Right ventricle myocardium inferior (tissue), 1 donor: ENCODE data around the gene DGKI. TPM values are rescaled to one million over a fixed set of nuclear protein-coding genes. Genes with fewer than 3 reads are reported as not detected.

ENCODE experiments used
- ATAC-seq: fragments of 200-7000 bp; cut with Tn5 transposase; one replicate; pipeline ENCODE4 v1.9.1; 2020; ENCODE audit warnings: mild to moderate bottlenecking, moderate library complexity
- DNase-seq: peaks from one replicate; pipeline ENCODE4 v3.0.0; 2021; ENCODE audit errors: missing footprints
- intact Hi-C: fragments of 100-400 bp; cut with DNase I; formaldehyde crosslinking; loops from one replicate; pipeline ENCODE4 v1.11.0; 2022
- total RNA-seq: library from RNA; stranded (reverse); fragmentation: NEBNext Ultra II Directional; extraction: Animal tissue kit (Norgen Biotek cat#: 25700); gene quantifications from one replicate; pipeline ENCODE4 v1.2.1, GENCODE V29; 2021
- donor health status: DM: no; HTN: yes; CAD: no; lungs with severe emphysema.

DGKI gene
- total RNA-seq, 1 donor from 2014 or later: 1.4 TPM

GRCh38 chr7:137652721-137653120 is 194.1 kb downstream of the DGKI start:
- no peak for ATAC-seq
- intact Hi-C loops: no loop called here
- DNase-seq: no peak

GRCh38 chr7:137647905-137648565 is 198.7 kb downstream of the DGKI start:
- ATAC-seq (no peak), DNase-seq (no peak)
- intact Hi-C loops: no loop called here

- DNase-seq: no peak
- no peak for ATAC-seq
- intact Hi-C loops: no loop called here
Observed at GRCh38 chr7:137642472-137642871, 204.3 kb downstream of the DGKI start.

- ATAC-seq (no peak), DNase-seq (no peak)
- intact Hi-C loops: no loop called here
Observed at GRCh38 chr7:137642031-137642430, 204.7 kb downstream of the DGKI start.

GRCh38 chr7:137636376-137636775 is 210.4 kb downstream of the DGKI start:
- DNase-seq: no peak
- ATAC-seq: no peak
- intact Hi-C loops: no loop called here

GRCh38 chr7:137635874-137636273 is 210.9 kb downstream of the DGKI start:
- no peak for DNase-seq
- no peak for ATAC-seq
- intact Hi-C loops: no loop called here

- no peak for DNase-seq
- intact Hi-C loops: no loop called here
Observed at GRCh38 chr7:137635132-137635531, 211.6 kb downstream of the DGKI start.

GRCh38 chr7:137634356-137634755 is 212.4 kb downstream of the DGKI start:
- DNase-seq: no peak
- intact Hi-C loops: no loop called here
- no peak for ATAC-seq

More at GRCh38 chr7:137635132-137635531, 211.6 kb downstream of the DGKI start:
- no peak for ATAC-seq

- DNase-seq: no peak
- intact Hi-C loops: no loop called here
- no peak for ATAC-seq
Observed at GRCh38 chr7:137633133-137633532, 213.6 kb downstream of the DGKI start.

- DNase-seq (no peak), ATAC-seq (no peak)
- intact Hi-C loops: no loop called here
Observed at GRCh38 chr7:137628216-137628615, 218.6 kb downstream of the DGKI start.

- ATAC-seq: no peak
- intact Hi-C loops: no loop called here
- no peak for DNase-seq
Observed at GRCh38 chr7:137626469-137627067, 220.2 kb downstream of the DGKI start.

- ATAC-seq (no peak), DNase-seq (no peak)
- intact Hi-C loops: no loop called here
Observed at GRCh38 chr7:137625197-137625596, 221.6 kb downstream of the DGKI start.

- DNase-seq (no peak), ATAC-seq (no peak)
- intact Hi-C loops: no loop called here
Observed at GRCh38 chr7:137619181-137619580, 227.6 kb downstream of the DGKI start.

- no peak for ATAC-seq
- DNase-seq: no peak
- intact Hi-C loops: no loop called here
Observed at GRCh38 chr7:137618748-137619147, 228.0 kb downstream of the DGKI start.

- ATAC-seq (no peak), DNase-seq (no peak)
- intact Hi-C loops: no loop called here
Observed at GRCh38 chr7:137613006-137613525, 233.7 kb downstream of the DGKI start.

GRCh38 chr7:137611606-137612005 is 235.2 kb downstream of the DGKI start:
- DNase-seq: no peak

GRCh38 chr7:137609500-137609899 is 237.3 kb downstream of the DGKI start:
- DNase-seq (no peak), ATAC-seq (no peak)
- intact Hi-C loops: loop anchor here (5.0 kb wide), 1 partner anchor 1128 kb away; no protein-coding TSS in a partner anchor

More at GRCh38 chr7:137611606-137612005, 235.2 kb downstream of the DGKI start:
- intact Hi-C loops: no loop called here
- no peak for ATAC-seq

- DNase-seq: no peak
- intact Hi-C loops: loop anchor here (5.0 kb wide), 1 partner anchor 1131 kb away; no protein-coding TSS in a partner anchor
- ATAC-seq: no peak
Observed at GRCh38 chr7:137606061-137606674, 240.6 kb downstream of the DGKI start.

- intact Hi-C loops: no loop called here
Observed at GRCh38 chr7:137603043-137603442, 243.7 kb downstream of the DGKI start.

GRCh38 chr7:137601642-137602041 is 245.1 kb downstream of the DGKI start:
- DNase-seq: no peak
- no peak for ATAC-seq
- intact Hi-C loops: no loop called here

More at GRCh38 chr7:137603043-137603442, 243.7 kb downstream of the DGKI start:
- no peak for DNase-seq
- no peak for ATAC-seq
